GM23248 (cell line): Measurements from ENCODE around the gene CACNA1I.

Source experiments
- EZH2 ChIP-seq: fragments of 200-600 bp; sonication (generic); IDR thresholded peaks from 2 replicates; pipeline ENCODE4 v1.6.1; 2018; ENCODE audit warnings: antibody characterized with exemption, mild to moderate bottlenecking; ENCODE audit not compliant: insufficient read depth, poor library complexity, severe bottlenecking
- EZH2phosphoT487 ChIP-seq: fragments of 200-600 bp; sonication (generic); IDR thresholded peaks from 2 replicates; pipeline ENCODE4 v1.6.1; 2018; ENCODE audit warnings: antibody characterized with exemption, moderate library complexity, mild to moderate bottlenecking, low read depth; ENCODE audit not compliant: insufficient read depth

- TF ChIP-seq EZH2 (no peak), EZH2phosphoT487 (no peak)
These were observed 47.6 kb downstream of the CACNA1I start for GRCh38 chr22:39617970-39618757.
